ENCODE measurements around the gene MIA3.

DNA sequence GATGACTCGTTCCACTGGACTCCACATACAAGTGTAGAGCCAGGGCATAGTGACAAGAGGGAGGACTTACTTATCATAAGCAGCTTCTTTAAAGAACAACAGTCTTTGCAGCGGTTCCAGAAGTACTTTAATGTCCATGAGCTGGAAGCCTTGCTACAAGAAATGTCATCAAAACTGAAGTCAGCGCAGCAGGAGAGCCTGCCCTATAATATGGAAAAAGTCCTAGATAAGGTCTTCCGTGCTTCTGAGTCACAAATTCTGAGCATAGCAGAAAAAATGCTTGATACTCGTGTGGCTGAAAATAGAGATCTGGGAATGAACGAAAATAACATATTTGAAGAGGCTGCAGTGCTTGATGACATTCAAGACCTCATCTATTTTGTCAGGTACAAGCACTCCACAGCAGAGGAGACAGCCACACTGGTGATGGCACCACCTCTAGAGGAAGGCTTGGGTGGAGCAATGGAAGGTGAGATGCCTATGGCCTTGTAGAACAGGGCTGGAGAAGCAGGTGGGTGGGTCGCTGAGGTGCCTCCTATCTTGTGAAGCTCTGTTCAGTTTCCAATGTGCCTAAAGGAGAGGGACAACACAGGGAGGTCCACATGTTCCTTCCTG is 12.1 kb downstream of the MIA3 start:
- TF ChIP-seq, protein P1, sequence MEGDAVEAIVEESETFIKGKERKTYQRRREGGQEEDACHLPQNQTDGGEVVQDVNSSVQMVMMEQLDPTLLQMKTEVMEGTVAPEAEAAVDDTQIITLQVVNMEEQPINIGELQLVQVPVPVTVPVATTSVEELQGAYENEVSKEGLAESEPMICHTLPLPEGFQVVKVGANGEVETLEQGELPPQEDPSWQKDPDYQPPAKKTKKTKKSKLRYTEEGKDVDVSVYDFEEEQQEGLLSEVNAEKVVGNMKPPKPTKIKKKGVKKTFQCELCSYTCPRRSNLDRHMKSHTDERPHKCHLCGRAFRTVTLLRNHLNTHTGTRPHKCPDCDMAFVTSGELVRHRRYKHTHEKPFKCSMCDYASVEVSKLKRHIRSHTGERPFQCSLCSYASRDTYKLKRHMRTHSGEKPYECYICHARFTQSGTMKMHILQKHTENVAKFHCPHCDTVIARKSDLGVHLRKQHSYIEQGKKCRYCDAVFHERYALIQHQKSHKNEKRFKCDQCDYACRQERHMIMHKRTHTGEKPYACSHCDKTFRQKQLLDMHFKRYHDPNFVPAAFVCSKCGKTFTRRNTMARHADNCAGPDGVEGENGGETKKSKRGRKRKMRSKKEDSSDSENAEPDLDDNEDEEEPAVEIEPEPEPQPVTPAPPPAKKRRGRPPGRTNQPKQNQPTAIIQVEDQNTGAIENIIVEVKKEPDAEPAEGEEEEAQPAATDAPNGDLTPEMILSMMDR (conservative IDR thresholded peaks at IDR 0.05 in 1 of 2, IDR thresholded peaks at IDR 0.05 in 1 of 2; ENCODE audit: extremely low read depth in 1 of 2, insufficient read depth in 1 of 2, low read depth in 1 of 2, low read length in 2 of 2) = no peak
- TF ChIP-seq EZH2 (IDR thresholded peaks at IDR 0.05; ENCODE audit: borderline replicate concordance, low read length) = no peak
